H9 (cell line): ENCODE measurements around the gene RTP3. TPM values are rescaled to one million over a fixed set of nuclear protein-coding genes. Genes with fewer than 3 reads are reported as not detected.

Experiments used
- DNase-seq: peaks from one replicate; pipeline ENCODE4 v3.0.0-alpha.2; 2017
- H2AFZ ChIP-seq: one replicate; pipeline ENCODE4 v1.6.1; 2013; ENCODE audit warnings: mild to moderate bottlenecking, low read length, control low read depth, moderate library complexity
- H2AK5ac ChIP-seq: 2 replicates; pipeline ENCODE4 v1.6.1; 2013; ENCODE audit warnings: low read length, control low read depth, mixed read lengths; ENCODE audit not compliant: insufficient read length
- H2BK120ac ChIP-seq: one replicate; pipeline ENCODE4 v1.6.1; 2013; ENCODE audit warnings: low read depth, mild to moderate bottlenecking, low read length, control low read depth, inconsistent platforms; ENCODE audit not compliant: poor library complexity, severe bottlenecking
- H2BK12ac ChIP-seq: 2 replicates; pipeline ENCODE4 v1.6.1; 2013; ENCODE audit warnings: low read length, control low read depth, mixed read lengths, low read depth; ENCODE audit not compliant: insufficient read length
- H2BK15ac ChIP-seq: 2 replicates; pipeline ENCODE4 v1.6.1; 2013; ENCODE audit warnings: low read depth, low read length, control low read depth
- H2BK20ac ChIP-seq: one replicate; pipeline ENCODE4 v1.6.1; 2013; ENCODE audit warnings: low read depth, mild to moderate bottlenecking, low read length, control low read depth, inconsistent platforms; ENCODE audit not compliant: poor library complexity, severe bottlenecking
- H2BK5ac ChIP-seq: 2 replicates; pipeline ENCODE4 v1.6.1; 2013; ENCODE audit warnings: low read length, control low read depth, mixed read lengths; ENCODE audit not compliant: insufficient read length
- H3K14ac ChIP-seq: 2 replicates; pipeline ENCODE4 v1.6.1; 2013; ENCODE audit warnings: low read length, control low read depth; ENCODE audit not compliant: insufficient read depth
- H3K18ac ChIP-seq: 2 replicates; pipeline ENCODE4 v1.6.1; 2013; ENCODE audit warnings: low read depth, mild to moderate bottlenecking, mixed read lengths, low read length, control low read depth; ENCODE audit not compliant: insufficient read length
- H3K23ac ChIP-seq: 2 replicates; pipeline ENCODE4 v1.6.1; 2013; ENCODE audit warnings: low read length, control low read depth, mixed read lengths, low read depth; ENCODE audit not compliant: insufficient read length
- H3K23me2 ChIP-seq: 2 replicates; pipeline ENCODE4 v1.6.1; 2013; ENCODE audit warnings: low read depth, mild to moderate bottlenecking, mixed read lengths, low read length, control low read depth; ENCODE audit not compliant: insufficient read length, poor library complexity, severe bottlenecking
- H3K27ac ChIP-seq: 2 replicates; pipeline ENCODE4 v1.5.1; 2013; ENCODE audit warnings: low read length, control low read depth, mixed read lengths, low read depth; ENCODE audit not compliant: insufficient read length
- H3K27me3 ChIP-seq: 2 replicates; pipeline ENCODE4 v1.6.1; 2013; ENCODE audit warnings: low read length, control low read depth, inconsistent platforms; ENCODE audit not compliant: insufficient read depth
- H3K4ac ChIP-seq: 2 replicates; pipeline ENCODE4 v1.6.1; 2013; ENCODE audit warnings: low read depth, mild to moderate bottlenecking, control low read depth, inconsistent platforms, low read length, moderate library complexity
- H3K4me1 ChIP-seq: 2 replicates; pipeline ENCODE4 v1.6.1; 2013; ENCODE audit warnings: low read length, control low read depth, inconsistent platforms; ENCODE audit not compliant: insufficient read depth
- H3K4me2 ChIP-seq: 2 replicates; pipeline ENCODE4 v1.6.1; 2013; ENCODE audit warnings: low read length, control low read depth, mixed read lengths; ENCODE audit not compliant: insufficient read length, insufficient read depth
- H3K56ac ChIP-seq: 2 replicates; pipeline ENCODE4 v1.6.1; 2013; ENCODE audit warnings: low read depth, mild to moderate bottlenecking, mixed read lengths, low read length, control low read depth; ENCODE audit not compliant: insufficient read length
- H3K79me1 ChIP-seq: 2 replicates; pipeline ENCODE4 v1.6.1; 2013; ENCODE audit warnings: low read depth, mild to moderate bottlenecking, moderate library complexity, low read length, control low read depth, inconsistent platforms; ENCODE audit not compliant: insufficient read depth, poor library complexity, severe bottlenecking
- H3K79me2 ChIP-seq: 2 replicates; pipeline ENCODE4 v1.6.1; 2013; ENCODE audit warnings: low read length, control low read depth, inconsistent platforms; ENCODE audit not compliant: insufficient read depth
- H3K9ac ChIP-seq: 2 replicates; pipeline ENCODE4 v1.6.1; 2013; ENCODE audit warnings: low read length, control low read depth, mixed read lengths; ENCODE audit not compliant: insufficient read length; ENCODE audit errors: extremely low read depth
- H3K9me3 ChIP-seq: one replicate; pipeline ENCODE4 v1.6.1; 2013; ENCODE audit warnings: low read depth, low read length, inconsistent platforms; ENCODE audit not compliant: control insufficient read depth
- H3T11ph ChIP-seq: one replicate; pipeline ENCODE4 v1.6.1; 2013; ENCODE audit warnings: mild to moderate bottlenecking, low read length, control low read depth, inconsistent platforms
- H4K20me1 ChIP-seq: one replicate; pipeline ENCODE4 v1.6.1; 2013; ENCODE audit not compliant: control insufficient read depth, insufficient read length, insufficient read depth
- H4K5ac ChIP-seq: 2 replicates; pipeline ENCODE4 v1.6.1; 2013; ENCODE audit warnings: low read depth, mild to moderate bottlenecking, mixed read lengths, low read length, control low read depth; ENCODE audit not compliant: insufficient read length
- H4K8ac ChIP-seq: replicated peaks from 2 replicates; pipeline ENCODE4 v1.6.1; 2013; ENCODE audit warnings: low read length, control low read depth, mixed read lengths, low read depth; ENCODE audit not compliant: insufficient read length
- H4K91ac ChIP-seq: 2 replicates; pipeline ENCODE4 v1.6.1; 2013; ENCODE audit warnings: low read depth, mild to moderate bottlenecking, moderate library complexity, mixed read lengths, low read length, control low read depth; ENCODE audit not compliant: insufficient read length
- H3K27ac Mint-ChIP-seq, 3 experiments: 2 replicates in 2 of 3; 3 replicates in 1 of 3; pipeline ENCODE4 v1.8.0; 2020 to 2021; ENCODE audit warnings: mixed read lengths in 3 of 3, mild to moderate bottlenecking in 1 of 3, moderate library complexity in 1 of 3
- H3K27me3 Mint-ChIP-seq: 2 replicates; pipeline ENCODE4 v1.8.0; 2021; ENCODE audit warnings: low read depth, mild to moderate bottlenecking, moderate library complexity, mixed read lengths
- H3K36me3 Mint-ChIP-seq, 3 experiments: 2 replicates in 2 of 3; 3 replicates in 1 of 3; pipeline ENCODE4 v1.8.0; 2020 to 2021; ENCODE audit warnings: low read depth in 3 of 3, mixed read lengths in 3 of 3; ENCODE audit not compliant: insufficient read depth in 1 of 3
- H3K4me1 Mint-ChIP-seq, 2 experiments: 2 replicates each; pipeline ENCODE4 v1.8.0; 2020; ENCODE audit warnings: mixed read lengths in 2 of 2
- H3K4me3 Mint-ChIP-seq, 2 experiments: 2 replicates in 1 of 2; 3 replicates in 1 of 2; pipeline ENCODE4 v1.8.0; 2020 to 2021; ENCODE audit warnings: mild to moderate bottlenecking in 2 of 2, mixed read lengths in 2 of 2, moderate library complexity in 1 of 2
- H3K9me3 Mint-ChIP-seq, 2 experiments: 2 replicates in 1 of 2; 3 replicates in 1 of 2; pipeline ENCODE4 v1.8.0; 2020; ENCODE audit warnings: mild to moderate bottlenecking in 2 of 2, mixed read lengths in 2 of 2, moderate library complexity in 1 of 2
- CTCF ChIP-seq: fragments of 200-600 bp; sonication (generic); conservative IDR thresholded peaks from 3 replicates; pipeline ENCODE4 v1.8.0; 2021; ENCODE audit warnings: antibody characterized with exemption, mild to moderate bottlenecking
- WGBS: extraction: QIAGEN DNeasy Blood & Tissue Kit; methylation state at CpG from one replicate; pipeline ENCODE4 v1.1.7; 2013; ENCODE audit warnings: missing lambda C conversion rate, low lambda C conversion rate, mixed read lengths; ENCODE audit not compliant: insufficient read length; ENCODE audit errors: extremely low coverage; 5-methylcytosine and 5-hydroxymethylcytosine counted together
- total RNA-seq: library from RNA; stranded (reverse); gene quantifications from 2 replicates; pipeline ENCODE4 v1.2.1, GENCODE V29; 2021

RTP3 gene
- total RNA-seq, 1 experiment from 2014 or later: not detected

DNA sequence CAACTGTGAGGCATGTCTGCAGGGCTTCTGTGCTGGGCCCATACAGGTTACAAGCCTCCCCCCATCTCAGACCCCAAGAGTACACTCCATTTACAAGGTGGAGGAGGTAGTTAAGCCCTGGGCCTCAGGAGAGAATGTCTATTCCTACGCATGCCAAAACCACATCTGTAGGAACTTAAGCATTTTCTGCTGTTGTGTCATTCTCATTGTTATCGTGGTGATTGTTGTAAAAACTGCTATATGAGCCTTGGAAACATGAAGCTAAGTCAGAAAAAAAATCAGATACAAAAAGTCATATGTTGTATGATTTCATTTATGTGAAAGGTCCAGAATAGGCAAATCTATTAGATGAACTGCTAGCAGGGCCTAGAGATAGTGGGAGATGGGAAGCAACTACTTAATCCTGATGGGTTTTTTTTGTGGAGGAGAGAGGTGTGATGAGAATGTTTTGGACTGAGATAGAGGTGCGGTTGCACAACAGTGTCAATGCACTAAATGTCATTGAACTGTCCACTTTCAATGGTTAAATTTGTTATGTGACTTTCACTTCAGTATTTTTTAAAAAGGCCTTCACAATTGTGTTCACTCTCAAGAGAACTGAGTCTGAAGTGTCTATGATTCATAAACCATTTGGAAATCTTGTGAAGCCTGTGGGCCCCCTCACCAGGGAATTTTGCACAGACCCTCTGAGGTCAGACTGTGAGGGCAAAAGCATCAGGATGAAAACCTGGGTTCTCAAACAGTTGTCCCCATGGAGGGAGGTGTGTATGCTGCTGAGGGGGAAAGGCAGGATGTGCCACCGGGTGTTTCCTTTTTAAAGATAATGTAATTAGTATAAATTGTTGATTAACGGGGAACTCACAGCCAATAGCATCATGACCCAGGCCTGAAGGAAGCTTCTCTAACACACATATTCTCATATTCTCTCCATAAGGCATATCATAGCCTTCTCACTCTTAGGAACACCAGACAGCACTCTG is 3.2 kb downstream of the RTP3 start:
- no peak overlapping the region for H2BK20ac ChIP-seq

More for the DNA sequence above, 3.2 kb downstream of the RTP3 start:
- TF ChIP-seq CTCF: no peak
- Mint-ChIP-seq H3K27ac (no peak overlapping the region), H3K36me3 (peaks cover 0 to 2% (median 0%) of the 10 kb centered on the region in 3 experiments; a peak in 2 of 7 replicates), H3K27me3 (peaks cover 5% of the 10 kb centered on the region; the same call in 1 of the 2 replicates), H3K4me3 (no peak overlapping the region), H3K9me3 (no peaks in the 10 kb centered on the region; a peak in 3 of 5 replicates), H3K4me1 (peaks cover 30 to 42% of the 10 kb centered on the region in 2 experiments)
- H3K14ac ChIP-seq: no peak overlapping the region
- H3K79me2 ChIP-seq: no peaks in the 10 kb centered on the region
- no peak overlapping the region for H2BK120ac ChIP-seq
- no peaks in the 10 kb centered on the region for H3K23me2 ChIP-seq
- H4K91ac ChIP-seq: no peak overlapping the region
- no peaks in the 10 kb centered on the region for H3K27me3 ChIP-seq
- H2AFZ ChIP-seq: no peak overlapping the region
- no peaks in the 10 kb centered on the region for H4K20me1 ChIP-seq
- no peak for DNase-seq
- no peak overlapping the region for H3K18ac ChIP-seq
- no peaks in the 10 kb centered on the region for H3K79me1 ChIP-seq
- peaks cover 8% of the 10 kb centered on the region for H3K4me1 ChIP-seq
- H2BK15ac ChIP-seq: no peak overlapping the region
- no peak overlapping the region for H4K5ac ChIP-seq
- H3K4me2 ChIP-seq: no peak overlapping the region
- H2BK5ac ChIP-seq: no peak overlapping the region
- WGBS: no CpG with 5 or more reads among the region's 5 CpGs
- no peak overlapping the region for H3K27ac ChIP-seq
- H3K9ac ChIP-seq: no peak overlapping the region
- H3K56ac ChIP-seq: no peak overlapping the region
- no peak overlapping the region for H2BK12ac ChIP-seq
- H3K23ac ChIP-seq: no peak overlapping the region
- H4K8ac ChIP-seq: no peak overlapping the region
- no peak overlapping the region for H2AK5ac ChIP-seq
- H3K9me3 ChIP-seq: no peaks in the 10 kb centered on the region
- no peak overlapping the region for H3K4ac ChIP-seq
- H3T11ph ChIP-seq: no peak overlapping the region
